K562 (cell line): ENCODE measurements around the gene KHNYN. TPM values are rescaled to one million over a fixed set of nuclear protein-coding genes. Genes with fewer than 3 reads are reported as not detected.

ENCODE experiments used
- ATAC-seq: fragments of 200-7000 bp; cut with Tn5 transposase; 3 replicates; pipeline ENCODE4 v1.9.1; 2020; ENCODE audit warnings: moderate library complexity
- BruUV-seq: library from RNA; stranded (reverse); fragments of 400-500 nt; replicated peaks from 2 replicates; lab custom pipeline; 2021; lab: Mats Ljungman, UMichigan
- CTCF ChIA-PET: fragments of 300-600 bp; formaldehyde crosslinking; extraction: SDS; loops from one replicate; lab custom pipeline; 2021; ENCODE audit warnings: low intra/inter-chr PET ratio; lab: Yijun Ruan, JAX
- POLR2A ChIA-PET: fragments of 300-600, 350-650 bp; sonication (Branson Sonifier 250); formaldehyde crosslinking; extraction: SDS; loops from one replicate; lab custom pipeline; 2021; ENCODE audit warnings: antibody characterized with exemption, inconsistent platforms; lab: Yijun Ruan, JAX
- DNase-seq, 4 experiments: peaks; one replicate each; pipeline versions ENCODE4 v3.0.0 to v3.0.0-alpha.2; 2011 to 2018; ENCODE audit warnings: low spot score in 3 of 4, mixed read lengths in 3 of 4; ENCODE audit errors: extremely low read depth in 1 of 4
- FAIRE-seq: peaks from 2 replicates; lab custom pipeline; 2011; peaks lifted over from hg19 to GRCh38; lab: Jason Lieb, UNC
- H2AFZ ChIP-seq: 2 replicates; pipeline ENCODE4 v1.6.0; 2011; ENCODE audit warnings: low read depth, low read length, control low read depth, inconsistent platforms
- H3K27ac ChIP-seq: fragments of 200-600 bp; 3 replicates; pipeline ENCODE4 v1.8.0; 2011; ENCODE audit warnings: low read depth, mild to moderate bottlenecking, control low read depth, inconsistent platforms, low read length, moderate library complexity, mixed read lengths; ENCODE audit errors: extremely low read depth
- H3K27me3 ChIP-seq, 2 experiments: fragments of 300-600 bp in 1 of 2; 2 replicates in 1 of 2; 3 replicates in 1 of 2; pipeline versions ENCODE4 v1.6.0 to v1.8.0; 2011; ENCODE audit warnings: inconsistent platforms in 2 of 2, low read length in 2 of 2, mild to moderate bottlenecking in 1 of 2, mixed read lengths in 1 of 2, moderate library complexity in 1 of 2; ENCODE audit not compliant: control insufficient read depth in 2 of 2, insufficient read depth in 2 of 2
- H3K36me3 ChIP-seq: fragments of 300-600 bp; 3 replicates; pipeline ENCODE4 v1.8.0; 2011; ENCODE audit warnings: mild to moderate bottlenecking, low read length, inconsistent platforms; ENCODE audit not compliant: control insufficient read depth, insufficient read depth
- H3K4me1 ChIP-seq, 2 experiments: fragments of 200-600 bp in 1 of 2; replicated peaks in 1 of 2; 2 replicates in 1 of 2; 3 replicates in 1 of 2; pipeline versions ENCODE4 v1.5.1 to v1.8.0; 2011; ENCODE audit warnings: inconsistent platforms in 2 of 2, low read length in 2 of 2, mild to moderate bottlenecking in 1 of 2, mixed read lengths in 1 of 2, moderate library complexity in 1 of 2; ENCODE audit not compliant: control insufficient read depth in 2 of 2, insufficient read depth in 2 of 2
- H3K4me2 ChIP-seq: 2 replicates; pipeline ENCODE4 v1.6.1; 2011; ENCODE audit warnings: low read length, control low read depth, inconsistent platforms, mixed read lengths; ENCODE audit not compliant: insufficient read depth
- H3K4me3 ChIP-seq: fragments of 200-600 bp; sonication (generic), shearing (Covaris generic); 2 replicates; pipeline ENCODE4 v1.5.1; 2016; ENCODE audit warnings: control low read depth, inconsistent platforms
- H3K79me2 ChIP-seq: fragments of 200-600 bp; 3 replicates; pipeline ENCODE4 v1.8.0; 2011; ENCODE audit warnings: low read length, inconsistent platforms; ENCODE audit not compliant: control insufficient read depth, insufficient read depth
- H3K9ac ChIP-seq, 2 experiments: 2 replicates each; pipeline versions ENCODE4 v1.6.0 to v1.6.1; 2011; ENCODE audit warnings: low read depth in 2 of 2, low read length in 2 of 2, control low read depth in 1 of 2, inconsistent platforms in 1 of 2, mild to moderate bottlenecking in 1 of 2, mixed read lengths in 1 of 2; ENCODE audit not compliant: insufficient read depth in 1 of 2
- H3K9me1 ChIP-seq: one replicate; pipeline ENCODE4 v1.6.0; 2011; ENCODE audit warnings: inconsistent platforms, mild to moderate bottlenecking, low read length, moderate library complexity; ENCODE audit not compliant: control insufficient read depth, insufficient read depth
- H3K9me3 ChIP-seq: replicated peaks from 2 replicates; pipeline ENCODE4 v1.5.1; 2011; ENCODE audit warnings: low read depth, low read length, inconsistent platforms; ENCODE audit not compliant: control insufficient read depth, insufficient read depth
- H4K20me1 ChIP-seq: replicated peaks from 2 replicates; pipeline ENCODE4 v1.6.1; 2011; ENCODE audit warnings: low read length, inconsistent platforms, mixed read lengths; ENCODE audit not compliant: control insufficient read depth, insufficient read depth
- MAFG ChIP-seq: fragments of 450-650 bp; conservative IDR thresholded peaks from 2 replicates; pipeline ENCODE4 v1.6.1; 2016; ENCODE audit warnings: missing genetic modification characterization, missing compliant biosample characterization
- PREB ChIP-seq: sonication (generic); formaldehyde crosslinking; IDR thresholded peaks from 2 replicates; pipeline ENCODE4 v1.8.1; 2023; ENCODE audit warnings: mild to moderate bottlenecking, missing genetic modification reagents
- RFX5 ChIP-seq: IDR thresholded peaks from 2 replicates; pipeline ENCODE4 v1.6.1; 2011; ENCODE audit warnings: low read depth, mild to moderate bottlenecking, improper control_type of control experiment, low read length
- TAF15 ChIP-seq: fragments of 200-400 bp; formaldehyde crosslinking; IDR thresholded peaks from 2 replicates; pipeline ENCODE4 v1.6.1; 2017; ENCODE audit warnings: mild to moderate bottlenecking, low read depth, low read length, moderate library complexity
- THAP12 ChIP-seq: fragments of 250-450 bp; sonication (Bioruptor Pico); IDR thresholded peaks from 2 replicates; pipeline ENCODE4 v1.9.0; 2021; ENCODE audit warnings: mild to moderate bottlenecking, inconsistent platforms
- ZNF124 ChIP-seq: sonication (generic); formaldehyde crosslinking; IDR thresholded peaks from 2 replicates; pipeline ENCODE4 v1.8.1; 2022; ENCODE audit warnings: missing genetic modification reagents
- in situ Hi-C: fragments of 300-500 bp; cut with MboI; formaldehyde crosslinking; loops from 4 replicates; pipeline ENCODE4 v1.15.0; 2018; ENCODE audit warnings: inconsistent platforms, mixed read lengths
- intact Hi-C: fragments of 100-400 bp; cut with micrococcal nuclease; formaldehyde crosslinking; loops from 2 replicates; pipeline ENCODE4 v1.14.2; 2022
- polyA plus RNA-seq, 8 experiments: library from polyadenylated mRNA; depleted of rRNA in 4 of 8; stranded (reverse) in 5 of 8; unstranded in 3 of 8; fragments of >200 nt; fragmentation: Nextera tagmentation in 2 of 8; fragmentation: Illumina TruSeq in 1 of 8; extraction: Ambion mirVana in 2 of 8; extraction: Trizol in 1 of 8; gene quantifications; 2 replicates each; pipeline versions ENCODE4 v1.2.1 to v1.2.3, GENCODE V29; 2011 to 2014; ENCODE audit warnings: inconsistent platforms in 1 of 8, missing spikeins in 1 of 8
- total RNA-seq, 7 experiments: library from RNA; depleted of rRNA in 6 of 7; stranded (reverse); fragments of >200 nt in 6 of 7; fragmentation: Illumina TruSeq in 2 of 7; extraction: Trizol in 2 of 7; gene quantifications; 2 replicates each; pipeline versions ENCODE4 v1.2.1 to v1.2.3, GENCODE V29; 2011 to 2021; ENCODE audit warnings: low replicate concordance in 1 of 7
- TF ChIP-seq, protein P1 (sequence below): fragments of 250-450 bp; sonication (Bioruptor Pico); IDR thresholded peaks from 2 replicates; pipeline ENCODE4 v1.8.0; 2022; ENCODE audit warnings: moderate library complexity, mild to moderate bottlenecking, inconsistent platforms

The KHNYN gene
- total and polyA plus RNA-seq, 9 of the 15 experiments (the other 6 are each of a cell fraction or from before 2014, with no cell fraction given): 0.76 to 26.0 (median 14.1) TPM

DNA sequence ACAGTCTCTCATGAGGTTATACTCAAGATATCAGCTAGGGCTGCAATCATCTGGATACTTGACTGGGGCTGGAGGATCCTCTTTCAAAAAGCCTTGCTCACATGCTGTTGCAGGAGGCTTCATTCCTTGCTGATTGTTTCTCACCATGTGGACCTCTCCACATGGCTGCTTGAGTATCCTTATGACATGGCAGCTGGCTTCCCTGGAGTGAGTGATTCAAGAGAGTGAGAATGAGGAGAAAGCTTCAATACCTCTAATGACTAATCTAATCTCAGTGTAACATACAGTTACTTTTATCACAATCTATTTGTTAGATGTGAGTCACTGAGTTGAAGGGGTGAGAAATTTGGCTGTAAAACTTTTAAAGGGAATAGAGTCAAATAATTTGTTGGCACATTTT, 27.2 kb downstream of the KHNYN start:
- no TSS peak for BruUV-seq
- H4K20me1 ChIP-seq: no peaks in the 10 kb centered on the region
- H3K27me3 ChIP-seq: no peaks in the 10 kb centered on the region
- POLR2A ChIA-PET: no interaction called here
- no peak overlapping the region for H2AFZ ChIP-seq
- H3K27ac ChIP-seq: no peak overlapping the region
- no peak overlapping the region for H3K9ac ChIP-seq
- ATAC-seq (no peak), DNase-seq (no peak), FAIRE-seq (no peak)
- in situ Hi-C loops: no loop called here
- H3K4me1 ChIP-seq: no peaks in the 10 kb centered on the region; a peak in 2 of 5 replicates
- intact Hi-C loops: no loop called here
- no peaks in the 10 kb centered on the region for H3K9me3 ChIP-seq
- no peak overlapping the region for H3K4me2 ChIP-seq
- H3K4me3 ChIP-seq: no peak overlapping the region
- no peaks in the 10 kb centered on the region for H3K79me2 ChIP-seq
- no peaks in the 10 kb centered on the region for H3K36me3 ChIP-seq
- TF ChIP-seq RFX5: no peak
- no peak for TF ChIP-seq PREB (CRISPR knock-in tag)
- no peak for TF ChIP-seq ZNF124 (CRISPR knock-in tag)
- TF ChIP-seq, protein P1, sequence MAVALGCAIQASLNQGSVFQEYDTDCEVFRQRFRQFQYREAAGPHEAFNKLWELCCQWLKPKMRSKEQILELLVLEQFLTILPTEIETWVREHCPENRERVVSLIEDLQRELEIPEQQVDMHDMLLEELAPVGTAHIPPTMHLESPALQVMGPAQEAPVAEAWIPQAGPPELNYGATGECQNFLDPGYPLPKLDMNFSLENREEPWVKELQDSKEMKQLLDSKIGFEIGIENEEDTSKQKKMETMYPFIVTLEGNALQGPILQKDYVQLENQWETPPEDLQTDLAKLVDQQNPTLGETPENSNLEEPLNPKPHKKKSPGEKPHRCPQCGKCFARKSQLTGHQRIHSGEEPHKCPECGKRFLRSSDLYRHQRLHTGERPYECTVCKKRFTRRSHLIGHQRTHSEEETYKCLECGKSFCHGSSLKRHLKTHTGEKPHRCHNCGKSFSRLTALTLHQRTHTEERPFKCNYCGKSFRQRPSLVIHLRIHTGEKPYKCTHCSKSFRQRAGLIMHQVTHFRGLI (CRISPR knock-in tag): no peak
- TF ChIP-seq TAF15: no peak
- no peak for TF ChIP-seq MAFG (tag)
- no peak for TF ChIP-seq THAP12 (CRISPR knock-in tag)
- CTCF ChIA-PET: no interaction called here
- H3K9me1 ChIP-seq: no peaks in the 10 kb centered on the region
